HCT116 (cell line): ENCODE data around the gene ARAP1.

Experiments
- EZH2 ChIP-seq: fragments of 200-600 bp; sonication (generic); IDR thresholded peaks from 2 replicates; pipeline ENCODE4 v1.6.1; 2017; ENCODE audit warnings: antibody characterized with exemption, mixed run types
- EZH2phosphoT487 ChIP-seq: fragments of 200-600 bp; IDR thresholded peaks from 2 replicates; pipeline ENCODE4 v1.6.1; 2018; ENCODE audit warnings: antibody characterized with exemption, borderline replicate concordance
- JUND ChIP-seq: IDR thresholded peaks from 2 replicates; pipeline ENCODE4 v1.6.1; 2012
- POLR2A ChIP-seq: IDR thresholded peaks from 2 replicates; pipeline ENCODE4 v1.7.0; 2011; ENCODE audit warnings: borderline replicate concordance; ENCODE audit not compliant: insufficient read depth, insufficient read length; ENCODE audit errors: extremely low read depth
- POLR2AphosphoS5 ChIP-seq: IDR thresholded peaks from 2 replicates; pipeline ENCODE4 v1.6.1; 2011; ENCODE audit warnings: mild to moderate bottlenecking, low read depth, low read length, moderate library complexity
- ZFX ChIP-seq: fragments of 450-650 bp; IDR thresholded peaks from 2 replicates; pipeline ENCODE4 v1.6.1; 2017
- TF ChIP-seq, protein P1 (sequence below), 3 experiments: fragments of 200-600 bp in 1 of 3; sonication (generic) in 1 of 3; IDR thresholded peaks in 2 of 3; conservative IDR thresholded peaks in 1 of 3; 2 replicates each; pipeline ENCODE4 v1.5.1; 2012 to 2017; ENCODE audit warnings: low read depth in 2 of 3, low read length in 2 of 3, antibody characterized with exemption in 1 of 3, borderline replicate concordance in 1 of 3, control low read depth in 1 of 3, mild to moderate bottlenecking in 1 of 3, mixed read lengths in 1 of 3, mixed run types in 1 of 3, moderate library complexity in 1 of 3; ENCODE audit not compliant: insufficient read depth in 1 of 3

DNA sequence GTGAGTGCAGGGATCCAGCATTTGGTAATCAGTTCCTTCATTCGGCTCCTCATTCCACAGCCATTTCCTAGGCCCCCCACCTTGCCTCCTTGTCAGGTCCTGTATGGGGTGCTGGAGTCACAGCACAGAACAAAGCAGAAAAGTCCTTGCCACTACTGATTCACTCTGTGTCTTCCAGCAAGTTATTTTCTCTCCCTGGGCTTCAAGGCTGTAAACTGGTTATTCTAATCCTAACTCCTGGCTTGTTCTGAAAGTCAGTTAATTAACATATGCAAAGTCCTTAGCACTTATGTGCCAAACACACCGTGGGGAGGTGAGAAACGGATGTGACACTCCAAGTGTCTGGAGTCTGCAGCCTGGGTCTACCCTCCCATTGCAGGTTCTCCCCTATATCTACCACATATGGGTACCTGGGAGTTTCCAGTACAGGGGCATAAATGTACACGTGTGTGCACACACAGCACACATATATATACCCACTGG is 47.4 kb downstream of the ARAP1 start:
- TF ChIP-seq EZH2 (no peak), POLR2AphosphoS5 (no peak), JUND (no peak), EZH2phosphoT487 (no peak), ZFX (no peak), POLR2A (no peak)
- TF ChIP-seq, protein P1, sequence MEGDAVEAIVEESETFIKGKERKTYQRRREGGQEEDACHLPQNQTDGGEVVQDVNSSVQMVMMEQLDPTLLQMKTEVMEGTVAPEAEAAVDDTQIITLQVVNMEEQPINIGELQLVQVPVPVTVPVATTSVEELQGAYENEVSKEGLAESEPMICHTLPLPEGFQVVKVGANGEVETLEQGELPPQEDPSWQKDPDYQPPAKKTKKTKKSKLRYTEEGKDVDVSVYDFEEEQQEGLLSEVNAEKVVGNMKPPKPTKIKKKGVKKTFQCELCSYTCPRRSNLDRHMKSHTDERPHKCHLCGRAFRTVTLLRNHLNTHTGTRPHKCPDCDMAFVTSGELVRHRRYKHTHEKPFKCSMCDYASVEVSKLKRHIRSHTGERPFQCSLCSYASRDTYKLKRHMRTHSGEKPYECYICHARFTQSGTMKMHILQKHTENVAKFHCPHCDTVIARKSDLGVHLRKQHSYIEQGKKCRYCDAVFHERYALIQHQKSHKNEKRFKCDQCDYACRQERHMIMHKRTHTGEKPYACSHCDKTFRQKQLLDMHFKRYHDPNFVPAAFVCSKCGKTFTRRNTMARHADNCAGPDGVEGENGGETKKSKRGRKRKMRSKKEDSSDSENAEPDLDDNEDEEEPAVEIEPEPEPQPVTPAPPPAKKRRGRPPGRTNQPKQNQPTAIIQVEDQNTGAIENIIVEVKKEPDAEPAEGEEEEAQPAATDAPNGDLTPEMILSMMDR (IDR thresholded peaks at IDR 0.05 in 2 of 3, conservative IDR thresholded peaks at IDR 0.05 in 1 of 3; ENCODE audit: borderline replicate concordance in 1 of 3, insufficient read depth in 1 of 3, low read depth in 2 of 3, low read length in 2 of 3) = no peak
